IMR-90 (cell line): ENCODE data around the gene TBX15. TPM values are rescaled to one million over a fixed set of nuclear protein-coding genes. Genes with fewer than 3 reads are reported as not detected.

Source experiments
- ATAC-seq: fragments of 200-7000 bp; cut with Tn5 transposase; 2 replicates; pipeline ENCODE4 v1.9.1; 2020; ENCODE audit warnings: low read depth, mild to moderate bottlenecking, moderate library complexity
- BruUV-seq: library from RNA; stranded (reverse); fragments of 400-500 nt; replicated peaks from 2 replicates; lab custom pipeline; 2021; lab: Mats Ljungman, UMichigan
- CTCF ChIA-PET: fragments of 300-600 bp; formaldehyde crosslinking; extraction: SDS; loops from one replicate; lab custom pipeline; 2021; ENCODE audit warnings: antibody characterized with exemption; lab: Yijun Ruan, JAX
- POLR2A ChIA-PET: fragments of 300-600 bp; sonication (Branson Sonifier 250); formaldehyde crosslinking; loops from one replicate; lab custom pipeline; 2022; ENCODE audit warnings: antibody characterized with exemption; ENCODE audit not compliant: unreplicated experiment; lab: Charles Lee
- DNase-seq: peaks from one replicate; pipeline ENCODE4 v3.0.0; 2013
- H2AFZ ChIP-seq: replicated peaks from 2 replicates; pipeline ENCODE3; 2013; ENCODE audit warnings: low read length, mild to moderate bottlenecking; ENCODE audit not compliant: poor library complexity
- H2AK5ac ChIP-seq: 2 replicates; pipeline ENCODE4 v1.6.1; 2013; ENCODE audit warnings: low read depth, low read length, inconsistent platforms
- H2AK9ac ChIP-seq: replicated peaks from 2 replicates; pipeline ENCODE3; 2013; ENCODE audit warnings: mild to moderate bottlenecking, low read depth, low read length, moderate library complexity; ENCODE audit not compliant: poor library complexity
- H2BK120ac ChIP-seq: 2 replicates; pipeline ENCODE4 v1.6.1; 2013; ENCODE audit warnings: low read depth, low read length, inconsistent platforms
- H2BK15ac ChIP-seq: 3 replicates; pipeline ENCODE4 v1.6.1; 2013; ENCODE audit warnings: low read depth, low read length, inconsistent platforms
- H2BK20ac ChIP-seq: 2 replicates; pipeline ENCODE4 v1.6.1; 2013; ENCODE audit warnings: low read depth, mild to moderate bottlenecking, inconsistent platforms, low read length, moderate library complexity
- H2BK5ac ChIP-seq: 2 replicates; pipeline ENCODE4 v1.6.1; 2013; ENCODE audit warnings: mild to moderate bottlenecking, low read depth, low read length, inconsistent platforms; ENCODE audit not compliant: poor library complexity, severe bottlenecking
- H3K14ac ChIP-seq: replicated peaks from 2 replicates; pipeline ENCODE4 v1.6.1; 2013; ENCODE audit warnings: low read depth, low read length, inconsistent platforms
- H3K18ac ChIP-seq: 2 replicates; pipeline ENCODE4 v1.6.1; 2013; ENCODE audit warnings: low read depth, low read length, control low read depth
- H3K23ac ChIP-seq: 2 replicates; pipeline ENCODE4 v1.6.1; 2013; ENCODE audit warnings: low read depth, low read length, inconsistent platforms
- H3K27ac ChIP-seq: 2 replicates; pipeline ENCODE4 v1.5.1; 2013; ENCODE audit warnings: mild to moderate bottlenecking, control low read depth, low read length; ENCODE audit not compliant: insufficient read depth
- H3K27me3 ChIP-seq: 2 replicates; pipeline ENCODE4 v1.6.1; 2013; ENCODE audit warnings: low read length; ENCODE audit not compliant: control insufficient read depth, insufficient read depth
- H3K36me3 ChIP-seq: 2 replicates; pipeline ENCODE4 v1.6.1; 2013; ENCODE audit warnings: low read length, mixed read lengths; ENCODE audit not compliant: control insufficient read depth, insufficient read depth
- H3K4ac ChIP-seq: 2 replicates; pipeline ENCODE4 v1.6.1; 2013; ENCODE audit warnings: low read depth, low read length, inconsistent platforms
- H3K4me1 ChIP-seq: 2 replicates; pipeline ENCODE4 v1.6.1; 2013; ENCODE audit warnings: low read length, mixed read lengths; ENCODE audit not compliant: control insufficient read depth, insufficient read depth
- H3K4me2 ChIP-seq: 2 replicates; pipeline ENCODE4 v1.6.1; 2013; ENCODE audit warnings: low read depth, mild to moderate bottlenecking, control low read depth, low read length, moderate library complexity
- H3K4me3 ChIP-seq: 2 replicates; pipeline ENCODE4 v1.5.1; 2013; ENCODE audit warnings: low read depth, mild to moderate bottlenecking, control low read depth, low read length, moderate library complexity; ENCODE audit not compliant: insufficient read depth
- H3K56ac ChIP-seq: 2 replicates; pipeline ENCODE4 v1.6.1; 2013; ENCODE audit warnings: low read length, inconsistent platforms; ENCODE audit not compliant: insufficient read depth; ENCODE audit errors: extremely low read depth
- H3K79me1 ChIP-seq, 2 experiments: 2 replicates each; pipeline ENCODE4 v1.6.1; 2013; ENCODE audit warnings: low read length in 2 of 2, inconsistent platforms in 1 of 2, low read depth in 1 of 2
- H3K9ac ChIP-seq: 2 replicates; pipeline ENCODE4 v1.6.1; 2013; ENCODE audit warnings: low read depth, low read length, control low read depth
- H3K9me1 ChIP-seq: 2 replicates; pipeline ENCODE4 v1.6.1; 2013; ENCODE audit warnings: low read length, inconsistent platforms; ENCODE audit not compliant: insufficient read depth
- H3K9me3 ChIP-seq: 2 replicates; pipeline ENCODE4 v1.6.1; 2013; ENCODE audit warnings: low read length; ENCODE audit not compliant: control insufficient read depth, insufficient read depth
- H4K20me1 ChIP-seq: 2 replicates; pipeline ENCODE4 v1.6.1; 2013; ENCODE audit warnings: low read length, inconsistent platforms; ENCODE audit not compliant: insufficient read depth
- H4K5ac ChIP-seq: 2 replicates; pipeline ENCODE4 v1.6.1; 2013; ENCODE audit warnings: mild to moderate bottlenecking, low read depth, low read length, control low read depth
- H4K8ac ChIP-seq, 2 experiments: 2 replicates each; pipeline ENCODE4 v1.6.1; 2013; ENCODE audit warnings: low read depth in 2 of 2, low read length in 2 of 2, control low read depth in 1 of 2, inconsistent platforms in 1 of 2
- H4K91ac ChIP-seq: 2 replicates; pipeline ENCODE4 v1.6.1; 2013; ENCODE audit warnings: low read depth, low read length, inconsistent platforms; ENCODE audit not compliant: insufficient read depth
- BHLHE40 ChIP-seq: fragments of 150-350 bp; IDR thresholded peaks from 2 replicates; pipeline ENCODE4 v1.6.1; 2016; ENCODE audit warnings: mild to moderate bottlenecking, low read depth, low read length
- CEBPB ChIP-seq: IDR thresholded peaks from 2 replicates; pipeline ENCODE4 v1.6.1; 2012; ENCODE audit warnings: low read depth, low read length, improper control_type of control experiment
- CHD1 ChIP-seq: IDR thresholded peaks from 2 replicates; pipeline ENCODE4 v1.6.1; 2012; ENCODE audit warnings: low read depth, low read length, improper control_type of control experiment
- FOS ChIP-seq: fragments of 150-350 bp; IDR thresholded peaks from 2 replicates; pipeline ENCODE4 v1.6.1; 2016; ENCODE audit warnings: low read depth, low read length
- MAFK ChIP-seq: IDR thresholded peaks from 2 replicates; pipeline ENCODE4 v1.6.1; 2012; ENCODE audit warnings: low read depth, low read length, improper control_type of control experiment
- MAZ ChIP-seq: IDR thresholded peaks from 2 replicates; pipeline ENCODE4 v1.6.1; 2012; ENCODE audit warnings: low read depth, mild to moderate bottlenecking, low read length, improper control_type of control experiment, moderate library complexity, borderline replicate concordance
- MXI1 ChIP-seq: IDR thresholded peaks from 2 replicates; pipeline ENCODE4 v1.6.1; 2012; ENCODE audit warnings: low read depth, mild to moderate bottlenecking, low read length, moderate library complexity, borderline replicate concordance
- NFE2L2 ChIP-seq: fragments of 150-350 bp; IDR thresholded peaks from 2 replicates; pipeline ENCODE4 v1.6.1; 2016; ENCODE audit warnings: low read depth, mild to moderate bottlenecking, low read length
- POLR2A ChIP-seq: IDR thresholded peaks from 2 replicates; pipeline ENCODE4 v1.6.1; 2012; ENCODE audit warnings: mild to moderate bottlenecking, low read depth, low read length
- RAD21 ChIP-seq: IDR thresholded peaks from 2 replicates; pipeline ENCODE4 v1.6.1; 2012; ENCODE audit warnings: low read length, improper control_type of control experiment
- RCOR1 ChIP-seq: IDR thresholded peaks from 2 replicates; pipeline ENCODE4 v1.6.1; 2012; ENCODE audit warnings: mild to moderate bottlenecking, low read length, improper control_type of control experiment; ENCODE audit not compliant: insufficient replicate concordance
- RFX5 ChIP-seq: IDR thresholded peaks from 2 replicates; pipeline ENCODE4 v1.8.0; 2012; ENCODE audit warnings: low read depth, mild to moderate bottlenecking, low read length, moderate library complexity
- SMC3 ChIP-seq: fragments of 150-350 bp; IDR thresholded peaks from 2 replicates; pipeline ENCODE4 v1.6.1; 2016; ENCODE audit warnings: low read depth, mild to moderate bottlenecking, antibody characterized with exemption, low read length, moderate library complexity
- WGBS, 2 experiments: methylation state at CpG; one replicate each; pipeline versions ENCODE4 v1.1.5 to v1.1.7; 2013; ENCODE audit warnings: missing lambda C conversion rate in 2 of 2; ENCODE audit not compliant: insufficient read length in 1 of 2; ENCODE audit errors: extremely low coverage in 2 of 2; 5-methylcytosine and 5-hydroxymethylcytosine counted together
- dilution Hi-C: fragments of 300-500 bp; cut with HindIII; formaldehyde crosslinking; loops from one replicate; pipeline ENCODE4 v1.14.3; 2018; ENCODE audit warnings: low sequenced_read_pairs; ENCODE audit not compliant: unreplicated experiment
- in situ Hi-C: fragments of 300-500 bp; cut with MboI; formaldehyde crosslinking; loops from 3 replicates; pipeline ENCODE4 v1.14.3; 2019; ENCODE audit warnings: low sequenced_read_pairs, inconsistent platforms, mixed read lengths
- intact Hi-C: fragments of 100-400 bp; cut with micrococcal nuclease; formaldehyde crosslinking; loops from 2 replicates; pipeline ENCODE4 v1.10.0; 2022
- polyA plus RNA-seq, 3 experiments: library from polyadenylated mRNA; depleted of rRNA; stranded (reverse); fragments of >200 nt; gene quantifications; 2 replicates each; pipeline ENCODE4 v1.2.3, GENCODE V29; 2012; ENCODE audit warnings: low replicate concordance in 1 of 3
- total RNA-seq: library from RNA; depleted of rRNA; stranded (reverse); fragments of >200 nt; gene quantifications from 2 replicates; pipeline ENCODE4 v1.2.3, GENCODE V29; 2012
- TF ChIP-seq, protein P1 (sequence below): conservative IDR thresholded peaks from 2 replicates; pipeline ENCODE4 v1.5.1; 2012; ENCODE audit warnings: mild to moderate bottlenecking, low read depth, low read length, improper control_type of control experiment
- TF ChIP-seq, protein P2 (sequence below): fragments of 150-350 bp; IDR thresholded peaks from 2 replicates; pipeline ENCODE4 v1.6.1; 2016; ENCODE audit warnings: low read depth, mild to moderate bottlenecking, low read length, moderate library complexity, borderline replicate concordance
- TF ChIP-seq, protein P3 (sequence below): fragments of 150-350 bp; IDR thresholded peaks from 2 replicates; pipeline ENCODE4 v1.6.1; 2017; ENCODE audit warnings: mild to moderate bottlenecking, antibody characterized with exemption, low read length, low read depth

Gene TBX15
- total and polyA plus RNA-seq, 2 of the 4 experiments (the other 2 are of a cell fraction) = not detected

DNA sequence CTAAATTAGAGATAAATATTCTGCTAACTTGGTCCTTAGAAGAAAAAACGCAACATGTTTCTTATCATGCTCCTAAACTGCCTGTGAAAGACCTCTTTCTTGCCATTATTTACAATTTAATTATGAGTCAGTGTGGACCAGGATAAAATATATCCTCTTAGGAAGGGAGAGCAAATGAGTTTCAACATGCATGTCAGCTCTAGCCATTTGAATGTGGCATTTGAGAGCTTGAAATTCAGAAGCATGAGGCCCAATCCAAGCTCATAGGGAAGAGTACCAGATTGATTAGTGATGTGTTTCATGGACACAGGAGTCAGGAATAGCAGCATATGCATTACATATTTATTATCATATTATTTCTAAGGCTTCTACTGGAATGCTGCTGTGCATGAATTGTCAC lies 39.3 kb downstream of the TBX15 start:
- no peak overlapping the region for H4K91ac ChIP-seq
- no peak overlapping the region for H3K18ac ChIP-seq
- H3K27me3 ChIP-seq = peaks cover 4% of the 10 kb centered on the region
- intact Hi-C loops (no loop called here), dilution Hi-C loops (no loop called here), in situ Hi-C loops (no loop called here)
- ATAC-seq (no peak), DNase-seq (no peak)
- no peaks in the 10 kb centered on the region for H4K20me1 ChIP-seq
- BruUV-seq = no TSS peak
- ChIA-PET CTCF (no interaction called here), POLR2A (no interaction called here)
- no peaks in the 10 kb centered on the region for H3K4me1 ChIP-seq
- H3K27ac ChIP-seq = no peak overlapping the region
- no peak overlapping the region for H4K8ac ChIP-seq
- no peaks in the 10 kb centered on the region for H3K36me3 ChIP-seq
- no peak overlapping the region for H2AK9ac ChIP-seq
- no CpG with 5 or more reads among the region's 1 CpG for WGBS, 2 experiments
- no peak overlapping the region for H3K14ac ChIP-seq
- H4K5ac ChIP-seq = no peak overlapping the region
- H3K4me3 ChIP-seq = no peak overlapping the region
- no peaks in the 10 kb centered on the region for H3K79me1 ChIP-seq
- H3K9me1 ChIP-seq = no peaks in the 10 kb centered on the region
- H2AK5ac ChIP-seq = no peak overlapping the region
- H3K4me2 ChIP-seq = no peak overlapping the region
- H2BK20ac ChIP-seq = no peak overlapping the region
- no peak overlapping the region for H2BK15ac ChIP-seq
- H3K4ac ChIP-seq = no peak overlapping the region
- TF ChIP-seq BHLHE40 = no peak
- TF ChIP-seq SMC3 = no peak
- TF ChIP-seq POLR2A = no peak
- TF ChIP-seq MAZ = no peak
- TF ChIP-seq, protein P1, sequence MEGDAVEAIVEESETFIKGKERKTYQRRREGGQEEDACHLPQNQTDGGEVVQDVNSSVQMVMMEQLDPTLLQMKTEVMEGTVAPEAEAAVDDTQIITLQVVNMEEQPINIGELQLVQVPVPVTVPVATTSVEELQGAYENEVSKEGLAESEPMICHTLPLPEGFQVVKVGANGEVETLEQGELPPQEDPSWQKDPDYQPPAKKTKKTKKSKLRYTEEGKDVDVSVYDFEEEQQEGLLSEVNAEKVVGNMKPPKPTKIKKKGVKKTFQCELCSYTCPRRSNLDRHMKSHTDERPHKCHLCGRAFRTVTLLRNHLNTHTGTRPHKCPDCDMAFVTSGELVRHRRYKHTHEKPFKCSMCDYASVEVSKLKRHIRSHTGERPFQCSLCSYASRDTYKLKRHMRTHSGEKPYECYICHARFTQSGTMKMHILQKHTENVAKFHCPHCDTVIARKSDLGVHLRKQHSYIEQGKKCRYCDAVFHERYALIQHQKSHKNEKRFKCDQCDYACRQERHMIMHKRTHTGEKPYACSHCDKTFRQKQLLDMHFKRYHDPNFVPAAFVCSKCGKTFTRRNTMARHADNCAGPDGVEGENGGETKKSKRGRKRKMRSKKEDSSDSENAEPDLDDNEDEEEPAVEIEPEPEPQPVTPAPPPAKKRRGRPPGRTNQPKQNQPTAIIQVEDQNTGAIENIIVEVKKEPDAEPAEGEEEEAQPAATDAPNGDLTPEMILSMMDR = no peak
- TF ChIP-seq MAFK = no peak
- no peak for TF ChIP-seq RCOR1
- TF ChIP-seq RAD21 = no peak
- TF ChIP-seq, protein P2, sequence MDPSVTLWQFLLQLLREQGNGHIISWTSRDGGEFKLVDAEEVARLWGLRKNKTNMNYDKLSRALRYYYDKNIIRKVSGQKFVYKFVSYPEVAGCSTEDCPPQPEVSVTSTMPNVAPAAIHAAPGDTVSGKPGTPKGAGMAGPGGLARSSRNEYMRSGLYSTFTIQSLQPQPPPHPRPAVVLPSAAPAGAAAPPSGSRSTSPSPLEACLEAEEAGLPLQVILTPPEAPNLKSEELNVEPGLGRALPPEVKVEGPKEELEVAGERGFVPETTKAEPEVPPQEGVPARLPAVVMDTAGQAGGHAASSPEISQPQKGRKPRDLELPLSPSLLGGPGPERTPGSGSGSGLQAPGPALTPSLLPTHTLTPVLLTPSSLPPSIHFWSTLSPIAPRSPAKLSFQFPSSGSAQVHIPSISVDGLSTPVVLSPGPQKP = no peak
- TF ChIP-seq MXI1 = no peak
- TF ChIP-seq FOS = no peak
- no peak for TF ChIP-seq CEBPB
- no peak for TF ChIP-seq RFX5
- TF ChIP-seq CHD1 = no peak
- no peak for TF ChIP-seq NFE2L2
- TF ChIP-seq, protein P3, sequence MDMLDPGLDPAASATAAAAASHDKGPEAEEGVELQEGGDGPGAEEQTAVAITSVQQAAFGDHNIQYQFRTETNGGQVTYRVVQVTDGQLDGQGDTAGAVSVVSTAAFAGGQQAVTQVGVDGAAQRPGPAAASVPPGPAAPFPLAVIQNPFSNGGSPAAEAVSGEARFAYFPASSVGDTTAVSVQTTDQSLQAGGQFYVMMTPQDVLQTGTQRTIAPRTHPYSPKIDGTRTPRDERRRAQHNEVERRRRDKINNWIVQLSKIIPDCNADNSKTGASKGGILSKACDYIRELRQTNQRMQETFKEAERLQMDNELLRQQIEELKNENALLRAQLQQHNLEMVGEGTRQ = no peak
- no peak overlapping the region for H2AFZ ChIP-seq
- no peak overlapping the region for H2BK120ac ChIP-seq
- H3K9me3 ChIP-seq = no peaks in the 10 kb centered on the region
- H2BK5ac ChIP-seq = no peak overlapping the region
- no peak overlapping the region for H3K9ac ChIP-seq
- no peak overlapping the region for H3K56ac ChIP-seq
- H3K23ac ChIP-seq = no peak overlapping the region
